Sciatic nerve (tissue), 2 donors: Measurements from ENCODE around the gene PDE3B. TPM values are rescaled to one million over a fixed set of nuclear protein-coding genes. Genes with fewer than 3 reads are reported as not detected.
"Not testable (repeated sequence)": the region's sequence is repeated elsewhere in the genome, so short reads cannot be mapped to it uniquely, and the experiment has no call there.

ENCODE experiments used
- ATAC-seq: fragments of 200-7000 bp; cut with Tn5 transposase; one replicate; pipeline ENCODE4 v1.9.1; 2020; ENCODE audit warnings: mild to moderate bottlenecking, moderate library complexity
- DNase-seq: peaks from one replicate; pipeline ENCODE4 v3.0.0-alpha.2; 2020; ENCODE audit warnings: low spot score
- intact Hi-C: fragments of 100-400 bp; cut with DNase I; formaldehyde crosslinking; loops from one replicate; pipeline ENCODE4 v1.14.2; 2022
- total RNA-seq: library from RNA; stranded (reverse); fragmentation: NEBNext Ultra II Directional; extraction: Animal tissue kit (Norgen Biotek cat#: 25700); gene quantifications from one replicate; pipeline ENCODE4 v1.2.1, GENCODE V29; 2021
- donor health status: DM: no; HTN: no; CAD: no.
- donor health status: DM: no; HTN: no; CAD: no.

The PDE3B gene
- total RNA-seq = 7.8 TPM

DNA sequence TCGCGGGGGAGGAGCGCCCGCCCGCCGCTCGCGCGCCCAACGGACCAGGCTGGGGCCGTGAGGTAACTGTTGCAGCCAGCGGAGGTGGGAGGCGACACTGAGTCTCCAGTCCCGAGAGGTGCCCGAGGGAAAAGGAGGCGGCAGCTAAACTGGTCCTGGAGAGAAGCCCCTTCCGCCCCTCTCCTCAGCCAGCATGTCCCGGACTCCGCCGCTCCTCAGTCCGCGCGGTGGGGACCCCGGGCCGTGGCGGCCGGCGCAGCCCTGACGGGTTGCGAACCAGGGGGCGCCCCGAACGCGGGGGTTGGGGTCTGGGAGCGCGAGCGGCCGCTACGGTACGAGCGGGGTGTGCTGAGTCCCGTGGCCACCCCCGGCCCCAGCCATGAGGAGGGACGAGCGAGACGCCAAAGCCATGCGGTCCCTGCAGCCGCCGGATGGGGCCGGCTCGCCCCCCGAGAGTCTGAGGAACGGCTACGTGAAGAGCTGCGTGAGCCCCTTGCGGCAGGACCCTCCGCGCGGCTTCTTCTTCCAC is at the start of gene PDE3B:
Gene PDE3B, plus strand, starts transcription at position 108 of the 529 bp plus-strand sequence. Its CDS starts 272 bp downstream, at position 380.
- intact Hi-C loops = no loop called here
- DNase-seq (peak; percentile 78), ATAC-seq (peak; percentile 79)

DNA sequence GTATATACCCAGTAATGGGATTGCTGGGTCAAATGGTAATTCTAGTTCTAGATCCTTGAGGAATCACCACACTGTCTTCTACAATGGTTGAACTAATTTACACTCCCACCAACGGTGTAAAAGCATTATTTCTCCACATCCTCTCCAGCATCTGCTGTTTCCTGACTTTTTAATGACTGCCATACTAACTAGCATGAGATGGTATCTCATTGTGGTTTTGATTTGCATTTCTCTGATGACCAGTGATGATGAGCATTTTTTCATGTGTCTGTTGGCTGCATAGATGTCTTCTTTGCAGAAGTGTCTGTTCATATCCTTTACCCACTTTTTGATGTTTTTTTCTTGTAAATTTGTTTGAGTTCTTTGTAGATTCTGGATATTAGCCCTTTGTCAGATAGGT is 48.3 kb upstream of the PDE3B start:
- DNase-seq, intact Hi-C loops, ATAC-seq: not testable (repeated sequence)

DNA sequence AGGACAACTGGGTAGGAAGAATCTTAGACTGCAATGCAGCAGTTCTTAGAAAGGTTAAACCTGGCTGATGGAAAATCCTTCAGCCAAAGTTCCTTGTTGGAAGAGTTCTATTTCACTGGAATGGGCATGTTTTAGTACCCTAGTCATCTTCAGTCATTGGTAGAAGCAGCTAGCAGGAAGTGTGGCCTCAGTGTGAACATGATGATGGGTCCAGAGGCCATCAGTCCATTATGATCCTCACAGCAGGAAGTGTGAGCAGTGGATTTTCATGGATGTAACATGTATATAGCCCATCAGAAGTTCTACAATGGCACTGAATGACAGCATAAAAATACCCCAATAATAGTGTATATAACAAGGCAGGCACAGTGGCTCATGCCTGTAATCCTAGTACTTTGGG is 35.9 kb upstream of the PDE3B start:
- no peak for DNase-seq
- ATAC-seq = no peak
- intact Hi-C loops = no loop called here

DNA sequence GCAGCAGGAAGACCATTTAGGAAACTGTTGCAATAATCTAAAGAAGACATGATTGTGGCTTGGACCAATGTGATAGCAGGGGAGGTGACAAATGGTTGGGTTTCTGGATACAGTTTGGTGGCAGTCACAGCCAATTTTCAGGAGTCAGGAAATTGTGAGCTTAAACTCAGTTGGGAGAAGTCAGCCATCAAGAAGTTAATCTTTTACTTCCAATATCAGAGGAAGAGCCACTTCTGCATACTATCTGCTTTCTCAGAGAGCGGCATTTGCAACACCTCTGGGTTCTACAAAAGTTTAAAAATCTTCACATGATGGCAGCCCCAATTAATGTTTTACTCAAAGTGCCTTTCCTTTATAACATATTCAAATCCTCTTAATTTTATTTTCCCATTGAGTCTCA is 33.7 kb upstream of the PDE3B start:
- no peak for ATAC-seq
- intact Hi-C loops = no loop called here
- DNase-seq = no peak

DNA sequence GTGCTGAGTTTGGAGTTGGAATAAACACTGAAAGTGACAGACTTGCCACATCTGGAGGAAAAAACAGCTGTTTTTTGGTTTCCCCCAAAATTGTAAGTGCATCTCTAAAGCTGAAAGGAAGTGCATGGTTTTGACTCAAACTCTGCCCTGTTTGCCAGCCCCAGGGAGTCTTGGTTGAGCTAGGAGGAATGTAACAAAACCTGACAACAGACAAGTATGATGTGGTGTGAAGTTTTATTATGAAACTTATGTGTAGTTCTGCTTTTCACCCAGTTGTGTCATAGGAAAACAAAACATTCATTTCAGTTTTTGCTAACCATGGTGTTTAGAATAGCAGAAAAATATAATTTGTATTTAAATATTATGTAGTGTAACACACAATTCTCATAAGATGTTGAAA is 31.7 kb upstream of the PDE3B start:
- intact Hi-C loops = no loop called here
- DNase-seq (no peak), ATAC-seq (peak; percentile 50)

DNA sequence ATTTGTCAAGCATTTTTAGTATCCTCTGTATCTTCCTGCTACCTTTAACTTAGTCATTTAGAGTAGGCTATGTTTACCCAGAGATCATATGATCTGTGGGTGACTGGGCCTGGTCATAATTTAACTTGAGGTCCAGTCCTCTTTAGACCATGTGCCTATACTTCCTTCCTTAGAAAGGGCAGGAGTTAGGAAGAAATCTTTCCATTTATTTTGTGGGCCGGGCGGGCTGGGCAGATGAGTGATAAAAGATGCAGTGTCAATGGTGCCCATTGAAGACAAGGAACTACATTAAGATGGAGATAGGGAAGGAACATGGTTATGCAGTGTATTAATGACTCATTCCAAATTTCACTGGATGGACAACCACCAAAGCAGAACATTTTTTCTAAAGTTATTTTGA is 30.9 kb upstream of the PDE3B start:
- intact Hi-C loops = no loop called here
- DNase-seq (no peak), ATAC-seq (peak; percentile 15)

DNA sequence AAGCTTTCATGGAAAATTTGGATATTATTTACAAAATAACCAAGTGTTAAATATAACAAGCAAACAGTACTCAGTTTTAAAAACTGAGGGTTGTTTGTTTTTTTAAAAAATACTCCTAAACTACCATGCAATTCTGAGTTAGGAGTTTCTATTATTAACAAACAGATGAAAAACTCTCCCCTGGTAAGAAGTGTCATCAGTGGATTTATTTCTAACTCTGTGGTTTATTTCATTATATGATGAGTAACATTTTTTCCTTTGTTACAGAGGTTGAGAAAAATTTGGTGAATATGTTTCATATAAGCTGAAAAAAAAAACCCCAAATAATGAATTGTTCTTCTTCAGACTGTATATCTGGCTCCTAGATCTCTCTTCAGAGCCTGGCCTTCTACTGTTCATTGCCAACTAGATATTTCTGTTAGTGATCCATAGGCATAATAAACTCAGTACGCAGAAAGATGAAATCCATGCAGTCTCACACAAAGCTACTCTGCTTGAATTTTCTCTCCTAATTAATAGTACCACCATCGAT is 29.4 kb upstream of the PDE3B start:
- intact Hi-C loops = no loop called here
- no peak for DNase-seq
- ATAC-seq = no peak

DNA sequence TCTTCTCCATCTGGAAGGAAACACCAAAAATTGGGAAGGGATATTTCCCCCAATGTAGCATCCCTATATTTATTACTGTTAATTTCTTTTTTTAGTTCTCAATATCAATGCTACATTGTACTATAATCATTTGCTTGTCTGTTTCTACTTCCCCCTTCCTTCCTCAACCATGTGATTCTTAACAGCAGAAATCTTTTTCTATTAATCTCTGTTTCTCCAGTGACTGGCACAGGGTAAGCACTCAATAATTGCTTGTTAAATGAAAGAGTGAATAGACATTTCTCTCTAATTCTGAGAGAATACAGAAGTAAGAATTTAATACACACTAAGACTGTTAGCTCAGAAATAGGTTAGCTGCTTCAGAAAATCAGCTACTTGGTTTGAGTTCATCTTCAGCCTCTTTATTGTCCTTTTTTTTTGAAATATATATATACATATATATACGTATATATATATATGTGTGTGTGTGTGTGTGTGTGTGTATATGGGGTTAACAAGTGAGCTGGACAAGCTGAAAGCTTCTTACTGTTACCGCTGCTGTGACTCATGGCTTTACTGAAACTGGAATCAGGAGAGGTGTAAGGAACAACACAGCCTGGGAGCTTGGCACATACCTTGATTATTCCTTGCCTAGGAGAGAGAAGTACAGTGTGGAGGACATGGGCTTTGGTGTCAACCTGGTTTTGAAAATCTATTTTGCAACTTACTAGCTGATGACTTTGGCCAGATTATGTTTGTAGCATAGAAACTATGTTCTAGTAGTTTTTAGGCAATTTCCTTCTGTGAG is 26.2 kb upstream of the PDE3B start:
- ATAC-seq (no peak), DNase-seq (no peak)
- intact Hi-C loops = no loop called here

DNA sequence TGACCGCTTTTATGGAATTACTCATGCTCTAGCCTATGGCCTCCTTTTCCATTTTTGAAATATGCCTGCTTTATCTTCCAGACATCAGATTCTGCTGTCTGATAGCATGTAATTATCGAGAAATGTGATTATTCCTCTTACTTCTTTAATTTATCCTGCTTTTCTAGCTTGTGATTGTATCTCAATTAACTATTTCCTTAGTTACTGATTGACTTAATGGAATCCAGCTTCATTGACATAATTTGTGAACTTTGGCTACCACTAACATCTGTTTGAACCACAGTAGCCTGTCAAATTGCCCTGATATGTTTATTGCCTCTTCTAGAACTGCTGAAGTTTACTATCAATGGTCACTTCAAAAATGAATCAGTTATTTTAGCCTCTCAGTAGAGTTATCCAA is 25.5 kb upstream of the PDE3B start:
- DNase-seq = no peak
- ATAC-seq = no peak
- intact Hi-C loops = no loop called here

DNA sequence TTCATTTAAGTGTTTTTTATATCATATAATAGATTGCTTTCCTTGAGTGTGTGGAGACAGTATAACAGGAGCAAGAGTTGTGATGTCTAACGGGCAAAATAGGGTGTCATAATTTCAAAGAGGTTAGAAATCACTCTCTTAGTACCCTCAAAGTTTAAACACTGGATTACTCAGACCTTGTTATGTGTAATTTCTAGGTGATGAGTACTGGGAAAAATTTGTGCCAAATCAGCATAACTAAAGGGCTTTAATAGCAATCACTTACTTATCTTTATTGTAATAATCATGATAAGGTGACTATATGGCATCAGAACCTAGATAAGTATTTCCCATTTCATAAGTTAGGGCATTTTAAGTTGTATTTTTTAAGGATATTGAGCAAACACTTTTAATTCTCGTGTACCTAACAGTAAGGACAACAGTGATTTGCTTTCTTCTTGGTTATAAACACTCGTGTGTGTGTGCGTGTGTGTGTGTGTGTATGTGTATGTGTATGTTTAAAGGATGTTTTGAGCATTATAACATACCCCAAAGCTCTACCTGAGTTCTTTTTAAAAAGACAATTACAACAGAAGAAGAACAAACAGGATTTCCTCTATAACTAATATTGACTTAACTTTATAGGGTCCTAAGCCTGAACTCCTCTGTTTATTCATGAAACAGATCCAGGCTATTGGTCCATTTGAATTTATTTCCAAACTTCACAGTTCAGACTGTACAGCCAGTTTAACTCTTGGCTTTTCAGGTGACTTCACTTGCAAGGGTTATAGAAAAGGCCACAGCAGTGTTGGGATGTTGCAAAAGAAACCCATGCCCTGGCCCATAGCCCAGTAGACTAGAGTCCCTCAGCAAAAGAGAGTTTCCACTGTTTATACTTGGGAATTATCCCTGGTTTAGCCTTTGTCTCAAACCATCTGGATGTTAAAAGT is 23.7 kb upstream of the PDE3B start:
- DNase-seq (no peak), ATAC-seq (peak; percentile 49)
- intact Hi-C loops = no loop called here

DNA sequence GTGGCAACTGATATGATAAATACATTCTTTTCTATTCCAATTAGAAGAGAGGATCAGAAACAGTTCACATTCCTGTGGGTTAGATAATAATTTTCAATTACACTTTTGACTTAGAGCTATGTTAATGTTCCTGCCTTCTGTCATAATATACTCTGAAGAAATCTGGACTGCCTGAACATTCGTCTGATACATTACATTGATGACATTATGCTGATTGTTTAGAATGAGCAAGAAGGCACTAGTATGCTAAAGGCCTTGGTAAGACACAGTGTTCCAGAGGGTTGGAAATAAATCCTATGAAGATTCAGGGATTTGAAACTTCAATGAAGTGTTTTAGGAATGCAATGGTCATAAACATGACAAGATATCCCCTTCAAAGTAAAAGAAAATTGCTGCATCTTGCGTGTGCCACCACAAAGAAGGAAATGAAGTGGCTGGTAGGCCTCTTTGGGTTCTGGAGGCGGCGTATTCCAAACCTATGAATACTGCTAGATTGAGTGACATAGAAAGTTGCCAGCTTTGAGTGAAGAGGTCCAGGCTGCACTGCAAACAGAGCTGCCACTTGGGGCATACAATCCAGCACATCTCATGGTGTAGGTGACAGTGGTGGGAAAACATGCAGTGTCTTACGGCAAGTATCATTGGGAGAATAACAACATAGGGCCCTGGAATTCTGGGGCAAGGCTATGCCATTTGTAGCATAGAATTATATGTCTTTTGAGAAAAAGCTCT is 21.2 kb upstream of the PDE3B start:
- DNase-seq = no peak
- ATAC-seq = no peak
- intact Hi-C loops = no loop called here

DNA sequence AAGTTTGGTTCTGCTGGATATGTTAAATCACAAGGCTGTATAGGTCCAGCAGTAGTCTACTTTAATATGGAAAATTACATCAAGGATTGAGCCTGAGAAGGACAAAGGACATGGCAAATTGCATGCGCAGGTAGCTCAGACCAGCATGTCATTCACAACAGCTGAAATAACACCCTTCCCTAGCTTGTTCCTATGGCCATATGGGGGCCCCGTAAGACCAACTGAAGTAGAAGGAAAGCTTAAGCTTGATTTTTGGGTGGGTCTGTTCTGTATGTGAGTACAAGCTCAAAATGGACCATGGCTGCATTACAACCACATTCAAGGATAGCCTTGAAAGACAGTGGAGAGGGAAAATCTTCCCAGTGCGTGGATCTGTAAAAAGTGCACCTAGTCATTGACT is 20.6 kb upstream of the PDE3B start:
- DNase-seq = no peak
- no peak for ATAC-seq
- intact Hi-C loops = no loop called here

DNA sequence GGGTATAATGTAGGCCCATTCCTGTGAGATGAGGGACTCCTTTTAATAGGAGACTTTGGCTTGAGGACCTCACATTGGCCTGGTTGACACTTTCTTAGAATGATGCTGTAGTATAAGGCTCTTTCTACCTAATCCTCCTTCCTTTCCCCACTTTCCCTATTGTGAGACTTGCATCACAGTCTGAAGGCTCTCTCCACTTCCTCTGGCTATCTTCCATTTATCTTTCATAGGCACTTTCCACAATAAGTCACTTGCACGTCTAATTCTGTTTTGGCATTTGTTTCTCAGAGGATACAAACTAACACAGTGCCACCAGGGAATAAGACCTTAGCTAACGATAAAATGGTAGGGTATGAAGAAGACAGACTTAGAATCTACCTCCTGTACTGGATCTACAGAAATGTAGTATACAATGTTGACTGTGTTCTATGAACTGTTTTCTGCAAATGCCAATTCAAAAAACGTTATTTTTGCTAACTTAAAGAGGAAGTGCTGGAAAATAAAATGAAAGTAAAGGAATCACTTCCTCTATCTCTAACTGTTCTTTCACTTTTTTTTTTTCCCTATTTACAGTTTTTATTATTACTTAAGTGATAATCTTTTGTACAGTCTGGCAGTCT is 17.9 kb upstream of the PDE3B start:
- peak; percentile 30 for ATAC-seq
- intact Hi-C loops = no loop called here
- DNase-seq = no peak

DNA sequence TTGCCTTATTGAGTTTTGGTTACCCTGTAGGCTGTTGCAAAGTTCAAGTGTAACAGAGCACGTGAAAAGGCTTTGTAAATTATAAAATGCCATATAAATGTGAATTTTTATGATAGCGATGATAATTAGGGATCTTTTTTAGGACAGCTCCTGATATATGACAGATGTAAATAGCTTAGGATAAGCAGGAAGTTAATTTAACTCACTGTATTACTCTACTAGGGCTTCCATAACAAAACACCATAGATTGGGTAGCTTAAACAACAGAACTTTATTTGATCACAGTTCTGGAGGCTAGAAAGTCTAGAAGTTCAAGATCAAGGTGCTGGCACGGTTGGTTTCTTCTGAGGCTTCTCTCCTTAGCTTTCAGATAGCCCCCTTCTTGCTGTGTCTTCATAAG is 17.0 kb upstream of the PDE3B start:
- intact Hi-C loops = no loop called here
- no peak for DNase-seq

DNA sequence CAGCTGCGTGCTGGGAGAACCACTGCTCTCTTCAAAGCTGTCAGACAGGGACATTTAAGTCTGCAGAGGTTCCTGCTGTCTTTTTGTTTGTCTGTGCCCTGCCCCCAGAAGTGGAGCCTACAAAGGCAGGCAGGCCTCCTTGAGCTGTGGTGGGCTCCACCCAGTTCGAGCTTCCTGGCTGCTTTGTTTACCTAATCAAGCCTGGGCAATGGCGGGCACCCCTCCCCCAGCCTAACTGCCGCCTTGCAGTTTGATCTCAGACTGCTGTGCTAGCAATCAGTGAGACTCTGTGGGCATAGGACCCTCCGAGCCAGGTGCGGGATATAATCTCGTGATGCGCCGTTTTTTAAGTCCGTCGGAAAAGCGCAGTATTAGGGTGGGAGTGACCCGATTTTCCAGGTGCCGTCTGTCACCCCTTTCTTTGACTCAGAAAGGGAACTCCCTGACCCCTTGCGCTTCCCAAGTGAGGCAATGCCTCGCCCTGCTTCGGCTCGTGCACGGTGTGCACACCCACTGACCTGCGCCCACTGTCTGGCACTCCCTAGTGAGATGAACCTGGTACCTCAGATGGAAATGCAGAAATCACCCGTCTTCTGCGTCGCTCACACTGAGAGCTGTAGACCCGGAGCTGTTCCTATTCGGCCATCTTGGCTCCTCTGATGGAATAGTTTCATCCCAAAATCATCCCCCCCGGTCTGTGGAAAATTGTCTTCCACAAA is 9.9 kb upstream of the PDE3B start:
- intact Hi-C loops, ATAC-seq, DNase-seq: not testable (repeated sequence)

More for the DNA sequence above, 17.0 kb upstream of the PDE3B start:
- ATAC-seq = no peak

DNA sequence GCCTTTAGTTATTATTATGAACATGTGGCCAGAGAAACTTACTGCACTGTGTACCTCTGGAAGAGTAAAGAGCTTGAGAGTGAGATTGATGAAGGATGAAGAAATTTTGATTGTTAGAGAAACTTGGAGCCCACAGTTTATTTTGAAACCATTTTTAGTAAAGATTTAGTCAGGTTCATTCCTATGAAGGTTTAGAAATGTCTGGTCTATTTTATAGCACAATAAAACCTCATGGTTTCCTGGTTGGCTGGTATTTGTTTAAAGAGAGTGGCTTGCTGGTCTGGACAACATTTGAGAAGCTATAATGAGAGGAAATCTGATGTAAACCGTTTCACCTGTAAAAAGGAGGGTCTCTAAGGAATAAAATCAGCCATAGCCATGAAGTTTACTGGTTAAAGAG is 8.8 kb upstream of the PDE3B start:
- ATAC-seq = no peak
- intact Hi-C loops = no loop called here
- no peak for DNase-seq

DNA sequence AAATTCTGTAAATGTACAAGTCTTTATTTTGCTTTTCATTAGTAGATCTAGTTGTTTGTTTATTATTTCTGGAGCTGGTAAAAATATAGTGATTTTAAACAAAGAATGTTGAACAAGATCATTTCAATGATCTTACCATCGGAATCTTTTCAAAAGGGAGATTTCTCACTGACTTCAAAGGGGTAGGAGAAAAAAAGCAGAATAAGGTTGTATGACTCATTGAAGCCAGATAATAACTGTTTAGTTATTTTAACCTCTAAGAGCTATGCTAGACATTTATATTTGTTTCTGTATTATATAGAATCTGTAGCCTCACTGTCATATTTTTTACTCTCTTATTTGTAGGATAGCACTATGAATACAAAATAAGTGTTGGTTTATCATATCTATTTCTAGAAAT is 8.1 kb upstream of the PDE3B start:
- ATAC-seq (no peak), DNase-seq (no peak)
- intact Hi-C loops = no loop called here

DNA sequence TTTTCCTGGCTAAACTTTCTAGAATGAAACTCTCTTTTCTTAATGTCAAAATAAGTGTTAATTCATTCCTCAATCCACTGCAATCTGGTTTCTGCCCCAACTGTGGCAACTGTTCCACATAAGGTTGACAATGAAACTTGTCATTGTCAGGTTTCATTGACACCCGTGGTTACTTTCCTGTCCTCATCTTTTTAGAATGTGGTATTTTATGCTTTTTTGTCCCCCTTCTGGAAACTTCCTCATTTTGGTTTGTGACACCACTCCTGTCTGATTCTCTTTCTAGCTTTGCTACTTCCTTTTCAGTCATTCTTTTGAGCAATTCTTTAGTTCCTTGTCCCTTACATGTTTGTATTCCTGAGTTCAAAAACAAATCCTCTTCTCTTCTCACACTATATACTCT is 7.5 kb upstream of the PDE3B start:
- ATAC-seq = no peak
- intact Hi-C loops = no loop called here
- DNase-seq = no peak
